ENCODE data around the gene PRSS56.

DNA sequence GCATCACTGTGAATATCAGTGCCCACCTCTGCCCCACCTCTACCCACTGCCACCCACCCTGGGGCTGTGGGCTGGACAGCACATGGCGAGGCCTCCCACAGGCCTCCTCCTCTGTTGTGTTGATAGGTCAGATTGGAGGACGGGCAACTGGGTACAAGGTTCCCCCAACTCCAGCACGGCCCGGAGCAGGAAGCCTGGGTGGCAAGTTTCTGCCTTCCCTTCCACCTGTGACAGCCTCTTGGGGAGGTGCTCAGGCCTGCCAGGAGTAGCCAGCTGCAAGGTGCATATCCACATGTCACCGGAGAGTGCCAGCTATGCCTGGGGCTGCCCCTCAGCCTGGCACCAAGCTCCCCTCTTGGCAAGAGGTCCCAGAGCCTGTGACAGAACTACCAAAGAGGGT lies 25.6 kb upstream of the PRSS56 start:
- TF ChIP-seq, protein P1, sequence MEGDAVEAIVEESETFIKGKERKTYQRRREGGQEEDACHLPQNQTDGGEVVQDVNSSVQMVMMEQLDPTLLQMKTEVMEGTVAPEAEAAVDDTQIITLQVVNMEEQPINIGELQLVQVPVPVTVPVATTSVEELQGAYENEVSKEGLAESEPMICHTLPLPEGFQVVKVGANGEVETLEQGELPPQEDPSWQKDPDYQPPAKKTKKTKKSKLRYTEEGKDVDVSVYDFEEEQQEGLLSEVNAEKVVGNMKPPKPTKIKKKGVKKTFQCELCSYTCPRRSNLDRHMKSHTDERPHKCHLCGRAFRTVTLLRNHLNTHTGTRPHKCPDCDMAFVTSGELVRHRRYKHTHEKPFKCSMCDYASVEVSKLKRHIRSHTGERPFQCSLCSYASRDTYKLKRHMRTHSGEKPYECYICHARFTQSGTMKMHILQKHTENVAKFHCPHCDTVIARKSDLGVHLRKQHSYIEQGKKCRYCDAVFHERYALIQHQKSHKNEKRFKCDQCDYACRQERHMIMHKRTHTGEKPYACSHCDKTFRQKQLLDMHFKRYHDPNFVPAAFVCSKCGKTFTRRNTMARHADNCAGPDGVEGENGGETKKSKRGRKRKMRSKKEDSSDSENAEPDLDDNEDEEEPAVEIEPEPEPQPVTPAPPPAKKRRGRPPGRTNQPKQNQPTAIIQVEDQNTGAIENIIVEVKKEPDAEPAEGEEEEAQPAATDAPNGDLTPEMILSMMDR (IDR thresholded peaks at IDR 0.05), result no peak
- TF ChIP-seq ZFX (IDR thresholded peaks at IDR 0.05; ENCODE audit: borderline replicate concordance), result no peak
